OCI-LY7 (cell line): ENCODE results near the gene ITGA7. TPM values are rescaled to one million over a fixed set of nuclear protein-coding genes. Genes with fewer than 3 reads are reported as not detected.
A peak's percentile ranks its signal among the peaks of the same experiment; 100 is the strongest.

ENCODE experiments used
- BruUV-seq: library from RNA; stranded (reverse); fragments of 400-500 nt; replicated peaks from 2 replicates; lab custom pipeline; 2021; lab: Mats Ljungman, UMichigan
- CTCF ChIA-PET: fragments of 300-600 bp; sonication (Branson Sonifier 250); formaldehyde crosslinking; loops from one replicate; lab custom pipeline; 2022; ENCODE audit warnings: antibody characterized with exemption; ENCODE audit not compliant: unreplicated experiment; lab: Charles Lee
- POLR2A ChIA-PET: fragments of 300-600 bp; sonication (Branson Sonifier 250); formaldehyde crosslinking; loops from one replicate; lab custom pipeline; 2022; ENCODE audit warnings: antibody characterized with exemption; lab: Charles Lee
- DNase-seq: peaks from one replicate; pipeline ENCODE4 v3.0.0-alpha.2; 2015; ENCODE audit warnings: low spot score
- H2AFZ ChIP-seq: fragments of 200-600 bp; sonication (generic), shearing (Covaris generic); 2 replicates; pipeline ENCODE4 v1.6.1; 2014; ENCODE audit warnings: mild to moderate bottlenecking, antibody characterized with exemption, low read length, moderate library complexity
- H3K27ac ChIP-seq: fragments of 200-600 bp; sonication (generic); 2 replicates; pipeline ENCODE4 v1.5.1; 2014; ENCODE audit warnings: mixed run types, low read depth, mild to moderate bottlenecking, moderate library complexity, low read length, inconsistent platforms; ENCODE audit not compliant: poor library complexity, severe bottlenecking
- H3K36me3 ChIP-seq: fragments of 200-600 bp; sonication (generic); 2 replicates; pipeline ENCODE4 v1.6.1; 2014; ENCODE audit warnings: mild to moderate bottlenecking, antibody characterized with exemption, low read length, moderate library complexity, mixed read lengths; ENCODE audit not compliant: insufficient read depth
- H3K4me1 ChIP-seq: fragments of 200-600 bp; sonication (generic); 2 replicates; pipeline ENCODE4 v1.5.1; 2014; ENCODE audit warnings: mild to moderate bottlenecking, low read length; ENCODE audit not compliant: insufficient read depth, poor library complexity, severe bottlenecking
- H3K4me2 ChIP-seq: fragments of 200-600 bp; sonication (generic); 2 replicates; pipeline ENCODE4 v1.6.1; 2014; ENCODE audit warnings: mild to moderate bottlenecking, low read length
- H3K4me3 ChIP-seq: fragments of 200-600 bp; sonication (generic); 2 replicates; pipeline ENCODE4 v1.5.1; 2014; ENCODE audit warnings: mild to moderate bottlenecking, low read depth, low read length; ENCODE audit not compliant: poor library complexity, severe bottlenecking
- H3K79me2 ChIP-seq: fragments of 200-600 bp; sonication (generic); 2 replicates; pipeline ENCODE4 v1.6.1; 2016; ENCODE audit warnings: low read depth, mild to moderate bottlenecking, low read length, moderate library complexity, mixed read lengths; ENCODE audit not compliant: insufficient read depth
- H3K9me2 ChIP-seq: fragments of 200-600 bp; sonication (generic); 2 replicates; pipeline ENCODE4 v1.6.1; 2016; ENCODE audit warnings: mild to moderate bottlenecking, low read length, mixed read lengths; ENCODE audit not compliant: insufficient read depth
- H3K9me3 ChIP-seq: fragments of 200-600 bp; sonication (generic); 2 replicates; pipeline ENCODE4 v1.6.1; 2014; ENCODE audit warnings: mild to moderate bottlenecking, mixed run types, low read length, mixed read lengths
- H4K20me1 ChIP-seq: fragments of 200-600 bp; sonication (generic); 2 replicates; pipeline ENCODE4 v1.6.1; 2014; ENCODE audit warnings: mild to moderate bottlenecking, antibody characterized with exemption, low read length, moderate library complexity, mixed read lengths; ENCODE audit not compliant: insufficient read depth
- EZH2phosphoT487 ChIP-seq: fragments of 200-600 bp; sonication (generic); IDR thresholded peaks from 2 replicates; pipeline ENCODE4 v1.6.1; 2018; ENCODE audit warnings: low read depth, borderline replicate concordance, mild to moderate bottlenecking, mixed run types, antibody characterized with exemption, low read length, moderate library complexity, mixed read lengths
- intact Hi-C: fragments of 100-400 bp; cut with micrococcal nuclease; formaldehyde crosslinking; loops from one replicate; pipeline ENCODE4 v1.10.0; 2022; ENCODE audit not compliant: unreplicated experiment
- total RNA-seq, 2 experiments: library from RNA; depleted of rRNA in 1 of 2; stranded (reverse); fragments of >200 nt in 1 of 2; shearing (Covaris generic) in 1 of 2; gene quantifications; 2 replicates each; pipeline ENCODE4 v1.2.3, GENCODE V29; 2014 to 2022
- TF ChIP-seq, protein P1 (sequence below): fragments of 200-600 bp; sonication (generic); conservative IDR thresholded peaks from 2 replicates; pipeline ENCODE4 v1.5.1; 2014; ENCODE audit warnings: mild to moderate bottlenecking, antibody characterized with exemption, low read length, moderate library complexity, mixed read lengths

The ITGA7 gene
- total RNA-seq, 2 experiments from 2014 or later = 1.5 to 4.0 TPM

DNA sequence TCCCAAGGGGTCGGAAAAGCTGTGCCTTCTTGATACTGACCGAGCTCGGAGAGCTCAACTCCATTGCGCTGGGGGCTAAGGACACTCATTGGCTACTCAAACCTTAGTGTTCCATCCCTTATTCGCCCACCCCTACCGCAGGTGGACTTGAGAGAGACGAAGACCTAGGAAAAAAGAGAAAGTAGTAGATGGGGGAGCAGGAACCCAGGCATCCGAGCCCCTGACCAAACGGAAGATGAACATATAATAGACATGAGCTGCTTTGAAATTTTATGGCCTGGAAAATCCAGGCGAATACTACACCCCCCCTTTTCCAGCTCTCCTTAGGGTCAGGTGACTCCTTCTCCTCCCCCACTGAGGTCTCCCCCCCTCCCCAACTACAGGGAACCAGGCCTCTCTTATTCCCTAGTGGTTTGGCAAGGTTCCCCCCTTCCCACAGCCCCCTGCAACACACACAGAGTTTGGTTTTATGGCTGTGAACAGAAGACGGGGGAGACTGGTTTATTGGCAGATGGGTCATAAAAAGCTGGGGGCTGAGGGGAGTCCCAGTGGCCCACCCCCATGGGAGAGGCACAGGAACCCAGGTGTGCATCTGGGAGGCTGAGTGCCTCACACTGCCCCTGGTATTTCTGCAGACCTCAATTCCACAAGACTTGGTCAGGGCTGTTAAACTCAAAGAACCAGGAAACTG lies 36.8 kb upstream of the ITGA7 start:
- H3K4me1 ChIP-seq = peaks cover 40% of the 10 kb centered on the region
- no peaks in the 10 kb centered on the region for H3K9me2 ChIP-seq
- ChIA-PET CTCF (interaction anchor here (0.5 to 2.1 kb wide), 4 partner anchors 10 to 884 kb away, joined by 3 to 9 read pairs (median 4); partner anchors contain the start of gene RAB5B), POLR2A (interaction anchor here (0.6 to 3.7 kb wide), 10 partner anchors 10 to 372 kb away, joined by 3 to 12 read pairs (median 4); partner anchors contain the start of genes DNAJC14, ORMDL2, PYM1 and RAB5B)
- H3K79me2 ChIP-seq = peaks cover 18% of the 10 kb centered on the region; the same call in 1 of the 2 replicates
- H3K4me3 ChIP-seq = peak overlapping the region; percentile 91
- no peak overlapping the region for H2AFZ ChIP-seq
- TF ChIP-seq EZH2phosphoT487 = no peak
- TF ChIP-seq, protein P1, sequence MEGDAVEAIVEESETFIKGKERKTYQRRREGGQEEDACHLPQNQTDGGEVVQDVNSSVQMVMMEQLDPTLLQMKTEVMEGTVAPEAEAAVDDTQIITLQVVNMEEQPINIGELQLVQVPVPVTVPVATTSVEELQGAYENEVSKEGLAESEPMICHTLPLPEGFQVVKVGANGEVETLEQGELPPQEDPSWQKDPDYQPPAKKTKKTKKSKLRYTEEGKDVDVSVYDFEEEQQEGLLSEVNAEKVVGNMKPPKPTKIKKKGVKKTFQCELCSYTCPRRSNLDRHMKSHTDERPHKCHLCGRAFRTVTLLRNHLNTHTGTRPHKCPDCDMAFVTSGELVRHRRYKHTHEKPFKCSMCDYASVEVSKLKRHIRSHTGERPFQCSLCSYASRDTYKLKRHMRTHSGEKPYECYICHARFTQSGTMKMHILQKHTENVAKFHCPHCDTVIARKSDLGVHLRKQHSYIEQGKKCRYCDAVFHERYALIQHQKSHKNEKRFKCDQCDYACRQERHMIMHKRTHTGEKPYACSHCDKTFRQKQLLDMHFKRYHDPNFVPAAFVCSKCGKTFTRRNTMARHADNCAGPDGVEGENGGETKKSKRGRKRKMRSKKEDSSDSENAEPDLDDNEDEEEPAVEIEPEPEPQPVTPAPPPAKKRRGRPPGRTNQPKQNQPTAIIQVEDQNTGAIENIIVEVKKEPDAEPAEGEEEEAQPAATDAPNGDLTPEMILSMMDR = no peak
- TSS peak; percentile 61 for BruUV-seq
- peak overlapping the region; percentile 100 for H3K4me2 ChIP-seq
- H3K9me3 ChIP-seq = no peaks in the 10 kb centered on the region
- peak; percentile 35 for DNase-seq
- intact Hi-C loops = loop anchor here (1.0 kb wide), 1 partner anchor 196 kb away; no protein-coding TSS in a partner anchor
- H4K20me1 ChIP-seq = peaks cover 17% of the 10 kb centered on the region; the same call in 1 of the 2 replicates
- H3K27ac ChIP-seq = no peak overlapping the region
- H3K36me3 ChIP-seq = peaks cover 24% of the 10 kb centered on the region; the same call in 1 of the 2 replicates

DNA sequence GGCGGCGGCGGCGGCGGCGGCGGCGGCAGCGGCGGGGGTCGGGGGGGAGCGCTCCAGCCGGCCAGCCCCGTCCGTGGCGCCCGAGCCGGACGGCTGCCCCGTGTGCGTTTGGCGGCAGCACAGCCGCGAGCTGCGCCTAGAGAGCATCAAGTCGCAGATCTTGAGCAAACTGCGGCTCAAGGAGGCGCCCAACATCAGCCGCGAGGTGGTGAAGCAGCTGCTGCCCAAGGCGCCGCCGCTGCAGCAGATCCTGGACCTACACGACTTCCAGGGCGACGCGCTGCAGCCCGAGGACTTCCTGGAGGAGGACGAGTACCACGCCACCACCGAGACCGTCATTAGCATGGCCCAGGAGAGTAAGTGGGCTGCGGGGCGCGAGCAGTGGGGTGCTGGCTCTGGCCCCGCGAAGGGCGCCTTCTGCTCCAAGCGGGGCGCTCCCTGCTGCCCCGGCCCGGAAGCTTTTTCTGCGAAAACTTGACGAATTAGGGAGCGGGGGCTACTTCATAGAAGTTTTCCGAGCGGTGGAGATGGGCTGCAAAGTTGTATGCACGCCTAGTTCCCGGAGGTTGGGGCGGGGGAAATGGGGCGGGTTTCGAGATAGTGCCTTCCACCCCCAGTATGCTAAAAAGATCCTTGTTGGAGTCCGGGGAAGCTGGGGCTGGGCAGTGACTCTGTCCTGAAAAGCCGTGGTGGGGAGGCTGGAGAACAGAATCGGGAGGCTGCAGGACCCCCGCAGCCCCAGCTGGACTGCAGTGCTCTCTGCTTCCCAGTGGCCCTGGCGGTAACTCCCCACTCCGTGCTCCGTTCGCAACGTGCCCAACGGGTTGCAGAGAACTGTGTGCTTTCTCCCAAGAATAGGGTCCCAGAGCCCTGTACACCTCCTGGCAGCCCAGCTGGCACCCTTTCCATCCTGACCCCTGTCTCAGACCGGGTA lies 36.0 kb upstream of the ITGA7 start:
- BruUV-seq = no TSS peak
- H3K4me2 ChIP-seq = peak overlapping the region; percentile 100
- H3K27ac ChIP-seq = peak overlapping the region; percentile 6
- peak; percentile 84 for DNase-seq
- peaks cover 40% of the 10 kb centered on the region for H3K4me1 ChIP-seq
- H4K20me1 ChIP-seq = peaks cover 17% of the 10 kb centered on the region; the same call in 1 of the 2 replicates
- no peaks in the 10 kb centered on the region for H3K9me3 ChIP-seq
- H2AFZ ChIP-seq = 0 out of 2 replicates have a peak overlapping the region, but pooled peaks have one; percentile 10
- ChIA-PET CTCF (interaction anchor here (0.9 to 2.1 kb wide), 3 partner anchors 11 to 230 kb away, joined by 4 to 9 read pairs (median 5); partner anchors contain the start of gene RAB5B), POLR2A (interaction anchor here (0.8 to 3.7 kb wide), 7 partner anchors 11 to 373 kb away, joined by 3 to 12 read pairs (median 4); partner anchors contain the start of genes DNAJC14, ORMDL2, PYM1 and RAB5B)
- H3K79me2 ChIP-seq = peaks cover 18% of the 10 kb centered on the region; the same call in 1 of the 2 replicates
- intact Hi-C loops = loop anchor here (1.0 kb wide), 2 partner anchors 54 to 197 kb away; no protein-coding TSS in a partner anchor
- TF ChIP-seq EZH2phosphoT487 = no peak
- TF ChIP-seq, protein P1 = peak; percentile 40
- H3K4me3 ChIP-seq = peak overlapping the region; percentile 91
- no peaks in the 10 kb centered on the region for H3K9me2 ChIP-seq
- H3K36me3 ChIP-seq = peaks cover 16% of the 10 kb centered on the region; the same call in 1 of the 2 replicates
